ENCODE results near the gene CUL4A. TPM values are rescaled to one million over a fixed set of nuclear protein-coding genes. Genes with fewer than 3 reads are reported as not detected.

Gene CUL4A
- total RNA-seq: 84.1 and 102 TPM in 2 replicates

DNA sequence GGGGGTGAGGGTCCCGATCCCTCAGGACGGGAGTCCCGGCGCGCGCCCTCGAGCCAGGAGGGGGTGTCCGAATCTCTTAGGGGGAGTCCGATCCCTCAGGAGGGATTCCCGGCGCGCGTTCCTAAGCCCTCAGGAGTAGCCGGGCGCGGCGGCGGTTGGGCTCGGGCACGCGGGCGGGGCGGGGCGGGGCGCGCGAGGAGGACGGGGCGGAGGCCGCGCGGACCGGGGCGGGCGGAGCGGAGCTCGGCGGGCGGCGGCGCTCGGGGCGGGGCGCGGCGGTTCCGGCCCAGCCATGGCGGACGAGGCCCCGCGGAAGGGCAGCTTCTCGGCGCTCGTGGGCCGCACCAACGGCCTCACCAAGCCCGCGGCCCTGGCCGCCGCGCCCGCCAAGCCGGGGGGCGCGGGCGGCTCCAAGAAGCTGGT lies at the start of gene CUL4A:
Gene CUL4A (plus strand): TSS at position 278 of the 423 bp plus-strand sequence. CDS start 15 bp downstream, at position 293.

DNA sequence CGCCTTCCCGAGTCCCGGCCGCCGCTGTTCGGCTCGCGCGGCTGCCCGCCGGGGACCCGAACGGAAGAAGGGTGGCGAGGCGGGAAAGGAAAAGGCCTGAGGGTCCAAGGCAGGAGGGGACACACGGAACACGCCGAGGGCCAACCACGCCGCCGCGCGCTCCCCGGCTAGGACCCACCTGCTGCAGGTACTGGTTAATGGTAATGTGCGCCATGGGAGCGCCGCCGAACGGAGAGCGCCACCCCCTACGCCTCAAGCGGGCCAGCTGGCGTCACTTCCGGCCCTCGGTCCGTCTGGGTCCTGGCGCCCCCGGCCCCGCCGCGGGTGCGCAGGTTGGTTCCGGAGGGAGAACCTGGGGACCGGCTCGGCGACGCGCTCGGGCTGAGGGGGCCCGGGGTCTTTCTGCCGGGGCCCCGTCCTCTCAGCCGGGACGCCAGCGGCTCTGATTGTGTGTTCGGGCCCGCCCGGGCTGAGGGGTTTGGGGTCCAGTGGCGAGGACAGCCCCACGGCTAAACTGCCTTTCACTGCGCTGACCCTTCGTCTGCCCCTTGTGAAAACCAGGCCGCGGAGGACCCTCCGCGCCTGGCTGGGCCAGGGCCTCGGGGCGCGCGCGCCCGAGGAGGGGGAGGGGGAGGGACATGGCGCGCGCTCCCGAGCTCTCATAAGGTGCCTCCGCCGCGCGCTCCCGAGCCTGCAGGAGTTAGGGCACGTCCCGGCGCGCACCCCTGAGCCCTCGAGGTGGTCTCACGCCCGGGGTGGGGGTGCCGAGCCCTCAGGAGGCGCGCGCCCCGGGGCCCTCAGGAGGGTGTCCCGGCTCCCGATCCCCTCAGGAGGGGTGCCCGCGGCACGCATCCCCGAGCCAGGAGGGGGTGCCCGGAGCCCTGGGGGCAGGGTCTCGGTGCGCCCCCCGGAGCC lies 735 bp upstream of the CUL4A start, which contains the start of gene PCID2:
Gene PCID2 (minus strand): TSS at position 249 of the 915 bp plus-strand sequence. CDS start 35 bp downstream, at position 214.

DNA sequence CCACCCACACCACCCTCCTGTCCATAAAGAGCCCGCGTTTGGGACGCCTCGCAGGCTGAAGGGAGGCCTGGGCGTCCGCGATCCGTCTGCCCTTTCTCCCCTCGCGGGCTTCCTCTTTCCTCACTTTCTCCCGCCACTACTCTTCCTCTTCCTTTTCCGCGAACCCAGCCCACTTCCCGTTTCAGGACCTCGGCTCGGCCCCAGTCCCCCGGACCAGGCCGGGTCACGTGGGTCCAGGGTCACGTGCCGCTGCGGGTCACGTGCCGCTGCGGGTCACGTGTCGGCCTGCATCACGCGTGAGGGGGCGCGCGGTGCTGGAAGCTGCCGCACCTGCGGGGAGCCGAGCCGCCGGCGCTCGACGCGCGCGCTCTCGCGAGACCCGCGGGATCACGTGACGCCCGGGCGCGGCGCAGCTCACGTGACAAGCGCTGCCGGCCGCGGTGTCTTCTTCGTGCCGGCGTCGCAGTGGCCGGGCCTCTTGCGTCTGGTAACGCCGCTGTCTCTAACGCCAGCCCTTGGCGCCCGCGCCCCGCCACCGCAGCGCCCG lies 87.5 kb downstream of the CUL4A start, which contains the start of gene LAMP1:
Gene LAMP1 (plus strand): TSS at position 417 of the 547 bp plus-strand sequence. CDS start 196 bp downstream, outside the sequence.

Other genes starting within 250 kb of the CUL4A start
- gene MCF2L, start 240.4 kb upstream of the CUL4A start, total RNA-seq: not detected in 2 replicates
- gene F7, start 103.8 kb upstream of the CUL4A start, total RNA-seq: not detected in 2 replicates
- gene F10, start 86.8 kb upstream of the CUL4A start, total RNA-seq: 0.31 and 0.57 TPM in 2 replicates
- gene PROZ, start 51.0 kb upstream of the CUL4A start, total RNA-seq: not detected in 2 replicates
- 37.2 and 37.4 TPM in 2 replicates for gene PCID2, start 944 bp upstream of the CUL4A start, total RNA-seq
- gene LAMP1, start 87.6 kb downstream of the CUL4A start, total RNA-seq: 127 and 141 TPM in 2 replicates
- gene GRTP1, start 154.5 kb downstream of the CUL4A start, total RNA-seq: 7.6 and 9.4 TPM in 2 replicates
- 0.68 and 0.70 TPM in 2 replicates for gene ADPRHL1, start 243.9 kb downstream of the CUL4A start, total RNA-seq